HCT116 (cell line): ENCODE data around the gene TRIM38. TPM values are rescaled to one million over a fixed set of nuclear protein-coding genes. Genes with fewer than 3 reads are reported as not detected.

ENCODE experiments used
- ATAC-seq: fragments of 200-7000 bp; cut with Tn5 transposase; 2 replicates; pipeline ENCODE4 v1.9.1; 2020; ENCODE audit warnings: mild to moderate bottlenecking, moderate library complexity
- BruUV-seq: library from RNA; stranded (reverse); fragments of 400-500 nt; replicated peaks from 2 replicates; lab custom pipeline; 2021; lab: Mats Ljungman, UMichigan
- CTCF ChIA-PET: fragments of 300-600 bp; sonication (Branson Sonifier 250); formaldehyde crosslinking; loops from one replicate; lab custom pipeline; 2021; ENCODE audit warnings: antibody characterized with exemption; lab: Charles Lee
- POLR2A ChIA-PET: fragments of 300-600, 350-600 bp; sonication (Branson Sonifier 250); formaldehyde crosslinking; loops from one replicate; lab custom pipeline; 2021; ENCODE audit warnings: antibody characterized with exemption; lab: Charles Lee
- RAD21 ChIA-PET, 2 experiments: fragments of 300-600 bp; sonication (Branson Sonifier 250); formaldehyde crosslinking; loops; one replicate each; lab custom pipeline; 2023; ENCODE audit warnings: low total read pairs in 2 of 2; ENCODE audit not compliant: uncharacterized antibody in 2 of 2, unreplicated experiment in 2 of 2, low non-redundant PET in 1 of 2; lab: Charles Lee
- DNase-seq: peaks from one replicate; pipeline ENCODE4 v3.0.0-alpha.2; 2010; ENCODE audit warnings: low read depth, low spot score
- H2AFZ ChIP-seq: fragments of 200-600 bp; shearing (Covaris generic), sonication (generic); 2 replicates; pipeline ENCODE4 v1.6.1; 2017; ENCODE audit warnings: low read depth, mixed run types, mixed read lengths, antibody characterized with exemption, low read length; ENCODE audit not compliant: poor library complexity, severe bottlenecking
- H3K27ac ChIP-seq: 2 replicates; pipeline ENCODE4 v1.5.1; 2012; ENCODE audit warnings: low read depth, low read length
- H3K27me3 ChIP-seq: fragments of 200-600 bp; sonication (generic); 2 replicates; pipeline ENCODE4 v1.6.1; 2016; ENCODE audit warnings: mixed run types, low read length, mixed read lengths; ENCODE audit not compliant: insufficient read depth
- H3K36me3 ChIP-seq, 2 experiments: fragments of 200-500 bp in 1 of 2; fragments of 200-600 bp in 1 of 2; sonication (Bioruptor generic) in 1 of 2; sonication (generic) in 1 of 2; 2 replicates each; pipeline versions ENCODE4 v1.5.1 to v1.6.1; 2014 to 2016; ENCODE audit warnings: low read length in 2 of 2, inconsistent platforms in 1 of 2, mixed read lengths in 1 of 2, mixed run types in 1 of 2; ENCODE audit not compliant: insufficient read depth in 2 of 2, control insufficient read depth in 1 of 2
- H3K4me1 ChIP-seq, 2 experiments: fragments of 200-600 bp in 1 of 2; sonication (generic) in 1 of 2; 2 replicates each; pipeline versions ENCODE4 v1.5.1 to v1.6.1; 2012 to 2017; ENCODE audit warnings: low read length in 2 of 2, inconsistent platforms in 1 of 2, mild to moderate bottlenecking in 1 of 2, mixed read lengths in 1 of 2, mixed run types in 1 of 2, moderate library complexity in 1 of 2; ENCODE audit not compliant: insufficient read depth in 2 of 2, control insufficient read depth in 1 of 2
- H3K4me2 ChIP-seq: fragments of 200-600 bp; sonication (generic); 2 replicates; pipeline ENCODE4 v1.6.1; 2017; ENCODE audit warnings: mixed run types, low read length, mixed read lengths
- H3K4me3 ChIP-seq, 2 experiments: fragments of 200-600 bp in 1 of 2; sonication (generic) in 1 of 2; replicated peaks in 1 of 2; 2 replicates each; pipeline ENCODE4 v1.5.1; 2011 to 2016; ENCODE audit warnings: low read length in 2 of 2, control low read depth in 1 of 2, low read depth in 1 of 2, mild to moderate bottlenecking in 1 of 2, mixed read lengths in 1 of 2, mixed run types in 1 of 2
- H3K79me2 ChIP-seq: fragments of 200-600 bp; sonication (generic); 2 replicates; pipeline ENCODE4 v1.6.1; 2017; ENCODE audit warnings: mild to moderate bottlenecking, mixed run types, low read length, moderate library complexity, mixed read lengths; ENCODE audit not compliant: insufficient read depth
- H3K9ac ChIP-seq: fragments of 200-600 bp; sonication (generic); 2 replicates; pipeline ENCODE4 v1.6.1; 2016; ENCODE audit warnings: low read length, mixed read lengths
- H3K9me2 ChIP-seq: fragments of 200-600 bp; sonication (generic), shearing (Covaris generic); 2 replicates; pipeline ENCODE4 v1.6.1; 2017; ENCODE audit warnings: mixed run types, mild to moderate bottlenecking, moderate library complexity; ENCODE audit not compliant: insufficient read depth
- H3K9me3 ChIP-seq, 2 experiments: fragments of 200-500 bp in 1 of 2; fragments of 200-600 bp in 1 of 2; sonication (Bioruptor generic) in 1 of 2; sonication (generic) in 1 of 2; 2 replicates each; pipeline ENCODE4 v1.6.1; 2014 to 2017; ENCODE audit warnings: low read length in 2 of 2, mixed read lengths in 2 of 2, inconsistent platforms in 1 of 2, low read depth in 1 of 2, mild to moderate bottlenecking in 1 of 2, mixed run types in 1 of 2, moderate library complexity in 1 of 2; ENCODE audit not compliant: control insufficient read depth in 1 of 2, insufficient read depth in 1 of 2
- H4K20me1 ChIP-seq: fragments of 200-600 bp; sonication (generic), shearing (Covaris generic); 2 replicates; pipeline ENCODE4 v1.6.1; 2017; ENCODE audit warnings: mixed run types, mild to moderate bottlenecking, moderate library complexity; ENCODE audit not compliant: insufficient read depth
- CEBPB ChIP-seq: IDR thresholded peaks from 2 replicates; pipeline ENCODE4 v1.6.1; 2012; ENCODE audit warnings: low read depth
- POLR2AphosphoS5 ChIP-seq: IDR thresholded peaks from 2 replicates; pipeline ENCODE4 v1.6.1; 2011; ENCODE audit warnings: mild to moderate bottlenecking, low read depth, low read length, moderate library complexity
- YY1 ChIP-seq: IDR thresholded peaks from 2 replicates; pipeline ENCODE4 v1.6.1; 2011; ENCODE audit warnings: low read length, low read depth, moderate library complexity, mild to moderate bottlenecking; ENCODE audit not compliant: insufficient replicate concordance; ENCODE audit errors: extremely low read depth
- ZNF274 ChIP-seq: fragments of 200-500 bp; sonication (Bioruptor generic); IDR thresholded peaks from 2 replicates; pipeline ENCODE4 v1.6.1; 2014; ENCODE audit warnings: mild to moderate bottlenecking, low read depth, low read length, inconsistent platforms
- intact Hi-C: fragments of 100-400 bp; cut with micrococcal nuclease; formaldehyde crosslinking; loops from 2 replicates; pipeline ENCODE4 v1.10.0; 2022
- total RNA-seq: library from RNA; stranded (reverse); gene quantifications from one replicate; pipeline ENCODE4 v1.2.1, GENCODE V29; 2021; ENCODE audit not compliant: unreplicated experiment
- TF ChIP-seq, protein P1 (sequence below), 3 experiments: fragments of 200-600 bp in 1 of 3; sonication (generic) in 1 of 3; IDR thresholded peaks in 2 of 3; conservative IDR thresholded peaks in 1 of 3; 2 replicates each; pipeline ENCODE4 v1.5.1; 2012 to 2017; ENCODE audit warnings: low read depth in 2 of 3, low read length in 2 of 3, antibody characterized with exemption in 1 of 3, borderline replicate concordance in 1 of 3, control low read depth in 1 of 3, mild to moderate bottlenecking in 1 of 3, mixed read lengths in 1 of 3, mixed run types in 1 of 3, moderate library complexity in 1 of 3; ENCODE audit not compliant: insufficient read depth in 1 of 3

TRIM38 gene
- total RNA-seq, 1 experiment from 2014 or later: 9.6 TPM

DNA sequence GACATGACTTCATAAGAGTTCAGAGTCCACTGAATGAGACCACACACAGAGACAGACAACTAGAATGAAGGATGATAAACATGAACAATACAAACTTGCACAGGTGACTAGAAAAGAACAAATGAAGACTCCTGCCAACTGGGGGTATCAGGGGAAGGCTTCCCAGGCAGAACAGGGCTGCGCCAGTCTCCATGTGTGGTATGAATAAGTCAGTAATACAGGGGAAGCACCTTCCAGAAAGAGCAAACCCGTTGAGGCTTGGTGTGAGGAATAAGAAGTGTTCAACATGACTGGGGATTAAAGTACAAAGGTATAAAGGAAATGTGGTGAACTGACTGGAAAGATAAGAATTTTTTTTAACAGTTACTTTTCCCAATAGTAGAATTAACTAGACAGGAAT, 28.4 kb upstream of the TRIM38 start:
- no peak for DNase-seq
- no peaks in the 10 kb centered on the region for H3K9me3 ChIP-seq
- no peak overlapping the region for H2AFZ ChIP-seq
- H3K27me3 ChIP-seq: no peaks in the 10 kb centered on the region
- BruUV-seq: no TSS peak
- TF ChIP-seq CEBPB (no peak), ZNF274 (no peak), YY1 (no peak), POLR2AphosphoS5 (no peak)
- TF ChIP-seq, all 23 proteins: peak for 0
- H4K20me1 ChIP-seq: no peaks in the 10 kb centered on the region
- no peaks in the 10 kb centered on the region for H3K79me2 ChIP-seq
- H3K4me2 ChIP-seq: no peak overlapping the region
- intact Hi-C loops: no loop called here
- ChIA-PET RAD21 (no interaction called here), CTCF (no interaction called here), POLR2A (no interaction called here)
- no peak overlapping the region for H3K27ac ChIP-seq
- H3K36me3 ChIP-seq: no peaks in the 10 kb centered on the region
- no peaks in the 10 kb centered on the region for H3K4me1 ChIP-seq
- H3K9ac ChIP-seq: no peak overlapping the region
- no peak overlapping the region for H3K4me3 ChIP-seq
- H3K9me2 ChIP-seq: no peaks in the 10 kb centered on the region
- ATAC-seq: no peak

- ChIA-PET CTCF (no interaction called here), POLR2A (no interaction called here), RAD21 (no interaction called here)
- Histone ChIP-seq H3K4me3 (no peak overlapping the region), H3K4me2 (no peak overlapping the region), H3K9me2 (no peaks in the 10 kb centered on the region), H3K4me1 (no peaks in the 10 kb centered on the region), H2AFZ (no peak overlapping the region), H4K20me1 (no peaks in the 10 kb centered on the region), H3K9me3 (no peaks in the 10 kb centered on the region), H3K79me2 (no peaks in the 10 kb centered on the region), H3K27me3 (no peaks in the 10 kb centered on the region), H3K9ac (no peak overlapping the region), H3K36me3 (no peaks in the 10 kb centered on the region), H3K27ac (no peak overlapping the region)
- ATAC-seq: no peak
- intact Hi-C loops: no loop called here
- BruUV-seq: no TSS peak
- TF ChIP-seq, protein P1, sequence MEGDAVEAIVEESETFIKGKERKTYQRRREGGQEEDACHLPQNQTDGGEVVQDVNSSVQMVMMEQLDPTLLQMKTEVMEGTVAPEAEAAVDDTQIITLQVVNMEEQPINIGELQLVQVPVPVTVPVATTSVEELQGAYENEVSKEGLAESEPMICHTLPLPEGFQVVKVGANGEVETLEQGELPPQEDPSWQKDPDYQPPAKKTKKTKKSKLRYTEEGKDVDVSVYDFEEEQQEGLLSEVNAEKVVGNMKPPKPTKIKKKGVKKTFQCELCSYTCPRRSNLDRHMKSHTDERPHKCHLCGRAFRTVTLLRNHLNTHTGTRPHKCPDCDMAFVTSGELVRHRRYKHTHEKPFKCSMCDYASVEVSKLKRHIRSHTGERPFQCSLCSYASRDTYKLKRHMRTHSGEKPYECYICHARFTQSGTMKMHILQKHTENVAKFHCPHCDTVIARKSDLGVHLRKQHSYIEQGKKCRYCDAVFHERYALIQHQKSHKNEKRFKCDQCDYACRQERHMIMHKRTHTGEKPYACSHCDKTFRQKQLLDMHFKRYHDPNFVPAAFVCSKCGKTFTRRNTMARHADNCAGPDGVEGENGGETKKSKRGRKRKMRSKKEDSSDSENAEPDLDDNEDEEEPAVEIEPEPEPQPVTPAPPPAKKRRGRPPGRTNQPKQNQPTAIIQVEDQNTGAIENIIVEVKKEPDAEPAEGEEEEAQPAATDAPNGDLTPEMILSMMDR (IDR thresholded peaks at IDR 0.05 in 2 of 3, conservative IDR thresholded peaks at IDR 0.05 in 1 of 3; ENCODE audit: borderline replicate concordance in 1 of 3, insufficient read depth in 1 of 3, low read depth in 2 of 3, low read length in 2 of 3): no peak
- TF ChIP-seq CEBPB: no peak
- no peak for DNase-seq
These were observed 27.8 kb upstream of the TRIM38 start for GRCh38 chr6:25934735-25935313.
